Muscle of back (tissue), 13 donors: Measurements from ENCODE around the gene TIMM29. TPM values are rescaled to one million over a fixed set of nuclear protein-coding genes. Genes with fewer than 3 reads are reported as not detected.

Experiments
- DNase-seq, 3 donors: peaks; one replicate each; pipeline versions ENCODE4 v3.0.0 to v3.0.0-alpha.2; 2013
- long read RNA-seq, 9 donors: transcript quantifications; one replicate each; lab custom pipeline, GENCODE V29; 2026
- polyA plus RNA-seq, 10 donors: library from polyadenylated mRNA; unstranded; fragments of 120-200 nt; gene quantifications; one replicate each; pipeline ENCODE4 v1.2.1, GENCODE V29; 2013; ENCODE audit not compliant: insufficient read length in 10 of 10

Gene TIMM29
- 10 to 100 TPM; 13.8 to 18.8 (median 16.8) TPM for polyA plus RNA-seq
- long read RNA-seq, donor 1, partial matches to known transcripts, result 0 of 2 reads
- long read RNA-seq, donor 1, other reads (novel, unspliced or antisense), result 0 of 2 reads
- long read RNA-seq, donor 2, partial matches to known transcripts, result 0 of 3 reads
- long read RNA-seq, donor 2, other reads (novel, unspliced or antisense), result 0 of 3 reads
- long read RNA-seq, donor 3, result 0 reads
- long read RNA-seq, donor 4, transcript TIMM29-201 (2 exons, 1,425 nt), result major isoform, 5 of 5 reads
- long read RNA-seq, donor 4, partial matches to known transcripts, result 0 of 5 reads
- long read RNA-seq, donor 4, other reads (novel, unspliced or antisense), result 0 of 5 reads
- long read RNA-seq, donor 5, transcript TIMM29-201 (2 exons, 1,425 nt), result major isoform, 10 of 10 reads
- long read RNA-seq, donor 5, partial matches to known transcripts, result 0 of 10 reads
- long read RNA-seq, donor 5, other reads (novel, unspliced or antisense), result 0 of 10 reads
- long read RNA-seq, donor 6, transcript TIMM29-201 (2 exons, 1,425 nt), result major isoform, 8 of 19 reads
- long read RNA-seq, donor 6, partial matches to known transcripts, result 11 of 19 reads
- long read RNA-seq, donor 6, other reads (novel, unspliced or antisense), result 0 of 19 reads
- long read RNA-seq, donor 7, transcript TIMM29-201 (2 exons, 1,425 nt), result major isoform, 6 of 6 reads
- long read RNA-seq, donor 7, partial matches to known transcripts, result 0 of 6 reads
- long read RNA-seq, donor 7, other reads (novel, unspliced or antisense), result 0 of 6 reads
- long read RNA-seq, donor 8, partial matches to known transcripts, result 0 of 4 reads
- long read RNA-seq, donor 8, other reads (novel, unspliced or antisense), result 0 of 4 reads
- long read RNA-seq, donor 9, partial matches to known transcripts, result 0 of 1 reads
- long read RNA-seq, donor 9, other reads (novel, unspliced or antisense), result 0 of 1 reads

DNA sequence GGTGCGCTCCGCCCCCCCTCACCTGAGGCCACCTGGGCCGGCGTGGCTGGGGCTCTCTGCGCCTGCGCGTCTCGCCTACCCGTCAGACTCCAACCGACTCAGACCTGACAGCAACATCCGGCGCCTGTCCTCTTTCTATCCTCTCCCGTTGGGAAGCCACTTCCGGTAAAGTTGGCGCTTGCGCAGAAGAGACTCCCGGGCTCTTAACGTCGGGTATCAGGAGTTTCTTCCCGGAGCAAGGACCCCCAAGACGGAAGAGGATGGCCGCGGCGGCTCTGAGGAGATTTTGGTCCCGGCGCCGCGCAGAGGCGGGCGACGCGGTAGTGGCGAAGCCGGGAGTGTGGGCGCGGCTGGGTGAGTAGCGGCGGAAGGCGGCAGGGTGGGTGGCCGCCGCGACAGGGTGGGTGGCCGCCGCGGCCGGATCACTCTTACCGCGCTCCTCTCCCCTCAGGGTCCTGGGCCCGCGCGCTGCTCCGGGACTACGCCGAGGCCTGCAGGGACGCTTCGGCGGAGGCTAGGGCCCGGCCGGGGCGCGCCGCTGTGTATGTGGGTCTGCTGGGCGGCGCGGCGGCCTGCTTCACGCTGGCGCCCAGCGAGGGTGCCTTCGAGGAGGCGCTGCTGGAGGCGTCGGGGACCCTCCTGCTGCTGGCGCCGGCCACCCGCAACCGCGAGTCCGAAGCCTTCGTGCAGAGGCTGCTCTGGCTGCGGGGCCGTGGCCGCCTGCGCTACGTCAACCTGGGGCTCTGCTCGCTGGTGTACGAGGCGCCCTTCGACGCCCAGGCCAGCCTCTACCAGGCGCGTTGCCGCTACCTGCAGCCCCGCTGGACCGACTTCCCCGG, at the start of gene TIMM29, which contains the start of gene YIPF2:
TIMM29 (plus strand) TSS at position 249 of the 839 bp plus-strand sequence; CDS start at position 261, 12 bp downstream.
YIPF2 (minus strand) TSS at position 77 of the 839 bp plus-strand sequence. CDS start 229 bp downstream, outside the sequence.
- DNase-seq, result peak; percentile 98 to 99 (median 98)

DNA sequence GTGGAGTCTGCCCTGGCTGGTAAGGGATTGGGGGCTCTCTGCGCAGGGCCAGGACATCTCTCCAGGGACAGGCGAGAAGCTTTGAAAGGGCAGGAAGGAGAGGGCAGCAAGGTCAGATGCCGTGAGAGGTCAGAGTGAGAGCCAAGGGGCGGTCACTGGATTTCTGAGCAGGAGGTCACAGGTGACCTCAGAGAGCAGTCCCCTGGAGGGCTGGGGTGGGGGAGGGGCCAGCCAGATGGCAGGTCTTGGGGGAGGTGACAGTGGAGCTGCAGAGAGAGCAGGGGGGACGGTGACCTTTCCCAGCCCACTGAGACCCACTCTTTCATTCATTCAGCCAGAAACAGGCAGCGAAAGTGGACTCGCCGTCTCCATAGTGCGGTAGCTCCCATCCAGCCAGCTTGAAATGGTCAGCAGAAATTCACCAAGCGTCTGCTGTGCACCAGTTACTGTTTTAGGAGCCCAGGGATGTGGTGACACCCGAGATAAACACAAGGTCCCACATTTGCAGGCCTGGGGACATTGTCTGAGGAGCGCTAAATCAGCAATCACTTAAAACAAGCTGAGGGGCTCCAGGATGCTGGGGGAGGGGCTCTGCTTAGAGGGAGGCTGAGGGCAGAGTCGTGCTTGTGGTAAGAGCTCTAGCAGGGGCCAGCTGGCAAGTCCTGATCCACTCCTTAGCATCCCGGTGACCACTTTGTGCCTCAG, 47.1 kb upstream of the TIMM29 start:
- no peak for DNase-seq

DNA sequence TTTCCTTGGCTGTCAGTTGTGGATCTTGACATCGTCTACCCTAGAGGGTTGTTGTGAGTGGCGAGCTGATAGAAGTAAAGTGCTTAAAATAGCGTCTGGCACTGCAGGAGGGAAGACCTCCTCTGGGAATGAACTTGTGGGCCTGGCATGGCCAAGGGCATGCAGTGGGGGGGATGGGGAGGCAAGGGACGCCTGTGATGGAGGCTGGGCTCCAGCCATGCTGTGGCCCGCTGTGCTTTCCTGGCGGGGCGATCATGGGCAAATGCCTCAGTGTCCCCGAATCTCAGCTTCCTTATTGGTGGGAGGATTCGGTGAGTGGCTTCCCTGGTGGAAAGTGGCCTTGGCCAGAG, 46.5 kb upstream of the TIMM29 start:
- no peak for DNase-seq

DNA sequence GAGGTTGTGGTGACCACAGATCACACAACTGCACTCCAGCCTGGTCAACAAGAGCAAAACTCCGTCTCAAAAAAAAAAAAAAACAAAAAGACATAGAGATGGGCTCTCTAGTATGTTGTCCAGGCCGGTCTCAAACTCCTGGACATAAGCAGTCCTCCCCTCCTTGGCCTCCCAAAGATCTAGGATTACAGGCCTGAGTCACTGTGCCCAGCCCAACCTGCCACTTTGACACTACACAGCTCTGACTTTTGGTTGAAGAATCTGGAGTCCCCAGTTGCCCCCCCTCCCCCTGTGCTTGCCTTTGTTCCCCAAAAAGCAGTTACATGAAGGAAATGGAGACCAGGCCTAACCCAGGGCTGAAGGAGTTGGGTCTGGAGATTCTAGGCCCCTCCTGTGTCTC, 44.3 kb upstream of the TIMM29 start:
- DNase-seq, result no peak

DNA sequence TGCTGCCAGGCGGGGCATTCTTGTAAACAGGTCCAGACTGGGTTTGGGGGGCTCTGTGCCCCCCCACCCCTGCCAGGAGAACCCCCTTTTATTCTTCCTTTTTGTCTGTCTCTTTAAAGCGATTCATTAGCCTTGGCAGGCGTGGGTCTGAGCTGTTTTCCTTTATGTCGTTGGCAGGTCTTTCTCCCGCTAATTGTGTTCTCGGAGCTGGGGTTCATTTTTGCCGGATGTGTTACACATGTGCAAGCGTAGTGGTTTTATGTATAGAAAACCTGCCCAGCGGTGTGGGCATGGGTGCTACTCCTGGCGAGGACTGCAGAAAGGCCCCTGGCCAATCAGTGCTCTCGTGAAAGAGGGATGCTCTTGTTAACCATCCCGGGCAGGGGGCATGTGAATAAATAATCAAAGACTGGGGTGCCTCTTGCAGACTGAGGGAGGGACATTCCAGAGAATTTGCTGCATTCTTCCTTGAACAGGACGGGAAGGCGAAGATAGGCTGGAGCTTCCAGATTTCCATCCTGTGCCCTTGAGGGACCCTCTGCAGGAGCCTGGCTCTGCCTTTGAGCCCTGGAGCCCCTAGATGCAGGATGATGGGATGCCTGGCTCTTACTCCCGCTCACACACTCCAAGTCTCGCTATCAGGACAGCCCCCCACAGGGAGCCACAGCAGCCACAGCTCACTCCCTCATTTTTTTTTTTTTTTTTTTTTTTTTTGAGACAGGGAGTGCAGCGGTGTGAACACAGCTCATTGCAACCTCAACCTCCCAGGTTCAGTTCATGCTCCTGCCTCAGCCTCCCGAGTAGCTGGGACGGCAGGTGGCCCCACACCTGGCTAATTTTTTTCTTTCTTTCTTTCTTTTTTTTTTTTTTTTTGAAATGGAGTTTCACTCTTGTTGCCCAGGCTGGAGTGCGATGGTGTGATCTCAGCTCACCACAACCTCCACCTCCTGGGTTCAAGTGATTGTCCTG, 43.1 kb upstream of the TIMM29 start:
- no peak for DNase-seq

DNA sequence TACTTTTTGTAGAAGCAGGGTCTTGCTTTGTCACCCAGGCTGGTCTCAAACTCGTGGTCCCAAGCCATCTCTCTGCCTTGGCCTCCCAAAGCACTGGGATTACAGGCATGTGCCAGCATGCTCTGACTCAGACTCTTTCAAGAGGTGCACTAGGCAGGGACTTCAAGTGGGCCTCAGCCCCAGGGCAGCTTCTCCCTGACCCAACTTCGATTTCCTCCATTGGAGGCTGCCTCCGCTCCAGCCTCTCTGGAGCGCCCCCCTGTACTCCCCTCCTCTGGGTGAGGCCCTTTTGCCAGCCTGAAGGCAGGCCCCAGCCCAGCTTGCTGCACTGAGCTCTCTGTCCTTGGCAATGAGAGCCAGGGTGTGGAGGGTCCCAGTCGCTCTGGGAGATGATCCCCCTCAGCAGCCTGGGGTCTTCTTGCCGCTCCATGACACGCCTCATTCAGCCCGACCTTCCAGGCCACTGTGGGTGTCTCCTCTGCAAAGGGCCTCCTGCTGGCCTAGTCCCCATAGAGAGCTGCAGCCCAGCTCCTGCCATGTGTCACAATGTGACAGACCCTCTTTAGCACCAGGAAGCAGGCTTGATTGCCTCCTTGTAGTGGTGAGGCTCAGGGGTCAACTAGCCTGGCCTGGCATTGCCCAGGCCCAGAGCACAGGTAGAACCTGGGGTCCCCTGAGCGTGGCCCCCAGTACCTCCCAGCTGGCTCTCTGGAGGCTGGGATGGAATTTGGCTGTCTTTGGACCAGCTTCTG, 40.8 kb upstream of the TIMM29 start:
- DNase-seq, result no peak

DNA sequence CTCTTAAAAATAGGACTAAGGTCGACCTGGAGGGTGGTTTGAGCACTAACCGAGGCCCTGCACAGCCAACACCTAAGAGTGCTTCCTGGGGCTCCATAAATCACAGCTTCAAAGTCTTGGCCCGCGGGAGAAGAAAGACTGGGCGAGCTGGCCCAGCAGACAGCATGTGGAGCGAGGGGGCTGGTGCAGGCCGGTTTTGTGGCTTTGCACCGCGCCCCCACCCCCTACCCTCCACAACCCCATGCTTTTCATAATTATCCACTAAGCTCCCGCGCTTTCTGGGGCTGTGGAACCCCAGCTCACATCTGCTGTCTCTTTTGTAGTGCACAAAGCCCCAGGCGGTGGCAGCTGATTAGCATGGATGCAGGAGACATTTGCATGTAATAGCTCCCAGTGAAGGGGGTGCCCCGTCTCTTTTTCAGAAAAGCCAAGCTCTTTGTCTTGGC, 40.2 kb upstream of the TIMM29 start:
- DNase-seq, result no peak

DNA sequence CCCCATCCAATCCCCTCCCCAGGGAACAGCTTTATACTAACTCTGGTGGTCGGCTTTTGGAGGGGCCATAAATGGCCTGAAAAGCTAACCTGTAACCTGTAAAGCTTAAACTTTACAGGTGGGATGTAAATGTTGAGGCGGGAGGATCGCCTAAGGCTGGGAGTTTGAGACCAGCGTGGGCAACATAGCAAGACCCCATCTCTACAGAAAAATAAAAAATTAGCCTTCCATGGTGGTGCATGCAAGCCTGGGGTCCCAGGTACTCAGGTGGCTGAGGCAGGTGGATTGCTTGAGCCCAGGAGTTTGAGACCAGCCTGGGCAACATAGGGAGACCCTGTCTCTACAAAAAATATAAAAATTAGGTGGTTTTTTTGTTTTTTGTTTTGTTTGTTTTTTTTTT, 38.7 kb upstream of the TIMM29 start:
- no peak for DNase-seq

DNA sequence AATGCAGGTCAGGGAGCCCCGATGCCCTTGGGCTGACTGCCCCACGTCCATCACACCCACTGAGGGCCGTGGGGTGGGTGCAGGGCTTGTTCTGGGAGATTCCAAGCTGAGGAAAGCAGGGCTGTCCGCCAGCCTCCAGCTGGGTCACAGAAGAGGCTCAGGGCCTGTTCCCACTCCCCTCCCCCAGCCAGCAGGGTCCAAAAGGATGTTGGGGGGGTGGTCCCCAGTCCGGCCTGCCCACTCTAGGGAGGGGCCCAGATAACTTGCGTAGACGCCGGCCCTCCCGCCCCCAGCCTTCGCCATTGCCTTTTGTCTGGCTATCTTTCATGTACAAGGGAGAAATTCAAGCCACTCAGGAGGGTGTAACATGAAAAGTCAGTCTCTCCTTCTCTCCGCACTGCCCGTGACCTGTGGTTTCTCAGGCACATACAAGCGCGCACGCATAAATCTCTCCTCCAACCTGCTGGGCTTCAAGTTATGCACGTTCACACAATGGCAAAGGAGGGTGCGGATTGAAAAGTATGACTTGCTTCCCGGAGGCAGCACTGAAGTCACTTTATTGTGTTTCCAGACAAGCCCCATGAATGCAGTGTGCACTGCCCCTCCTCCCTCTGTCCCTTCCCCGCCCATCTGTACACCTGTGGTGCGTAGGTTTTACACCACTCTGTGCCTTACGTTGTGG, 37.1 kb upstream of the TIMM29 start:
- peak in 2 of 3 donors; percentile 48 to 84 for DNase-seq

DNA sequence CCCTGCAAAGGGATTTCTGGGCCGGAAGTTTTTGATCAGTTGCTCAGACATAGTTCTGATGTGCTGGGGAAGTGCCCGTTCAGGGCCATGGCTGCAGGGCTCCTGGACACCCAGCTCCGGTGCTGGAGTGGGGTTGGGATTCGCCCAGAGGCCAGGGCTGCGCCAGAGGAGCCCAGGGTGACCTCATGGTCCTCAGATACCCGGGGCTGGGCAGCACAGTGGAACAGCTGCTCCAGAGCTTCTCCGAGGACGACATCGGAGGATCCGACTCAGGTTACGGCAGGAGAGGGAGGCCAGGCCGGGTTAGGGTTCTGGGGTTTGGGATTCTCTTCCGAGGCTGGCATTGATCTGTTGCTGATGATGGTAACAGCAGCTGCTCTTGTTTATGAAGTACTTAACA, 36.4 kb upstream of the TIMM29 start:
- DNase-seq, result peak in 2 of 3 donors; percentile 53 to 61

DNA sequence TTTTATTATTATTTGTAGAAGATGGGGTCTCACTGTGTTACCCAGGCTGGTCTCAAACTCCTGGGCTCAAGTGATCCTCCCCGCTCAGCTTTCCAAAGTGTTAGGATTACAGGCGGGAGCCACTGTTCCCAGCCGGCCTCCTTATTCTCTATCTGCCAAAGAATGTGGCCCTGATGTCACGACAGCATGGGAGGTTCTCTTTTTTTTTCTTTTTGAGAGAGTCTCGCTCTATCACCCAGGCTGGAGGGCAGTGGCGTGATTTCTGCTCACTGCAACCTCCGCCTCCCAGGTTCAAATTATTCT, 33.7 kb upstream of the TIMM29 start:
- no peak for DNase-seq

DNA sequence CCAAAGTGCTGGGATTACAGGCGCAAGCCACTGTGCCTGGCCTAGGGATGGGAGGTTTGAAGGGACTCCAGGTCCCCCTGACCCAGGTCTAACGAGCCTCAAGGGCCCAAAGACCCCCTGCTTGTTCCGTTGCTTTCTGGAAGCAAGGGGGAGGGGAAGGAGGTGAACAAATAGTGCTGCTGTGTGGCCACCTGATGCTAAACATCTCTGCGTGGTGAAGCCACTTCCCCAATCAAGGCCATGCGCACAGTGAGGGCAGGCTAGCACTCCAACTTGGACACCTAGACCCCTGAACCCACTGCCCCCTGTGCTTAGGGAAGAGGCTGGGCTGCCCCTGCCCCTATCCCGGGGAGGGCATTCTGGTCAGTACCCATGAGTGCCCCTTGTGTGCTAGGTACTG, 33.2 kb upstream of the TIMM29 start:
- DNase-seq, result no peak

DNA sequence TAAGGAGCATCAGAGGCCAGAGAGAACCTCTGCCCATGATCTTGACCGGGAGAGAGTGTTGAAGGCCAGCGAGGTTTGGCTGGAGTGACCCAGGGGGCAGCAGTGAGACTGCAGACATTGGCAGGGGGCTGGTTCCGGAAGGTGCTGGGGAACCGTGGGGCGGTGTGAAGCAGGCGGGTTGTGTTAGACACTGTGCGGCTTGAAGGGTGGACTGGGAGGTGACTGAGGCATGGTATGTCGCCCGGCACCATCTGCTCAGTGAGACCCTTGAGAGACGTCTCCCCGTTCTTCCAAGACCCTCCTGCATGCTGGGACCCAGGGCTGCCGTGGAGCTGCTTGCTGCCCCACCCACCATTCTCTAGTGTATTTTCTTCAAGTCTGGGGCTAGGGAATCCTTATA, 32.7 kb upstream of the TIMM29 start:
- no peak for DNase-seq

DNA sequence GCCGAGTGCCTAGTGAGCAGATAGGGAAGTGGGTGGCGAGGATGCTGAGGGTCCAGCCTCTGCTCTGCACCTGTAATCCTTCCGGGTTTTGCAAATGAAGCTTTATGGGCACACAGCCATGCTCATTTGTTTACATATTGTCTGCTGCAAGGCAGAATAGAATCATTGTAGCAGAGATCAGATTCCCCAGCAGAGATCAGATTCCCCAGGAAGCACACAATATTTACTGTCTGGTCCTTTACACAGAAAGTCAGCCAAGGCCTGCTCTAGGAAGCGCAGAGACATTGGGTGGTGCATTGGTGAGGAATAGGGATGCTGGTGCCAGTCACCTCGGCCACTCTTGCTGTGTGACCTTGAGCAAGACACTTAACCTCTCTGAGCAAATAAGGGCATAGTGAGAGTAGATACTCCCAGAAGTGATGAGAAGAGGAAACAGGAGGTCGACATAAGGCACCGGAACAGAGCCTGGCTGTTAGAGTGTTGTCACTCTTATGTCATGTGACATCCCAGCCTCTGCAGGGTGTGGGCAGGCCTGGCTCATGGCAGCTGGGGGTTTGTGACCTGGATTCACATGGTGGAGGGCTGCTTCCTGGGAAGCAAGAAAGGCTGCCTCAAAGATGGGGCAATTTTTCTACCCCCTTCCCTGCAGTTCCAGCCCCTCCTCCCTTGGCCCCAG, 31.6 kb upstream of the TIMM29 start:
- no peak for DNase-seq

DNA sequence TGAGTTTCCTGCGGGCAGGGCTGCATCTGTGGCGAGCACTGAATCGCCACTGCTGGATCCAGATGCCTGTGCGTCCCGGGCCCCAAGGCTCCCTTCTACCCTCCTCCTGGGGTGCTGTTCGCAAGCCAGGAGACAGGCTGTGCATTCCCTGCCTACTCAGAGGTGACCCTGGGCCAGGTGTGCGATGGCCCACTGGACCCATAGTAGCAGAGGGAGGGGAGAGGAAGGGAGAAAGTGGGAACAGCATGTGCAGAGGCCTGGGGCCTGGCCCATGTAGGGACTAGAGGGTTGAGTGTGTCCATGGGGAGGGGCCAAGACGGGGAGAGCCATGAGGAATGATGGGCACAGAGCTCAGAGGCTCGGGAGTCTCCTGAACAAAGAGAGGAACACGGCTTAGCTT, 30.0 kb upstream of the TIMM29 start:
- DNase-seq, result no peak

DNA sequence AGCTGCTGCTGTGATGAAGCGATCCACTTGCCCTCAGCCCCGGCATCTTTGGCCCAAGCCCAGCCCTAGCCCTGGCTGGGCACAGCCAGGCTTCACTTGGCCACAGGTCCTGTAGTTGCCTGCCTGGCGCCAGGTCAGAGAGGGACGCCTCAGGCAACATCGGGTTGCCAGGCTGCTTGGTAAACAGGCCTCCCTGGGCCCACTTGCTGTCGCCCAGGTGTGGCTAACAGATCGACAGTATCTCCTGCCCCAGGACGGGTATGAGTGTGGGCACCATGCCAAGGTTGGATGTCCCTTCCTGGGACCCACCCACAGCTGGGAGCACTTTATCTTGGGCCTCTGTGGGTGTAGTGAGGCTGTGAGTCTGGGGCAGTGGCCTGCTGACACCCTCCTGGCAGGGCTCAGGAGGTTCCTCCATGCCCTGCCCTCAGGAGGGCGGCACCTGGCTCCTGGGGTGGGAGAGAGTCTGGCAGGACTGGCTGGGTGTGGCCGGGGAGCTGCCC, 29.4 kb upstream of the TIMM29 start:
- DNase-seq, result no peak

DNA sequence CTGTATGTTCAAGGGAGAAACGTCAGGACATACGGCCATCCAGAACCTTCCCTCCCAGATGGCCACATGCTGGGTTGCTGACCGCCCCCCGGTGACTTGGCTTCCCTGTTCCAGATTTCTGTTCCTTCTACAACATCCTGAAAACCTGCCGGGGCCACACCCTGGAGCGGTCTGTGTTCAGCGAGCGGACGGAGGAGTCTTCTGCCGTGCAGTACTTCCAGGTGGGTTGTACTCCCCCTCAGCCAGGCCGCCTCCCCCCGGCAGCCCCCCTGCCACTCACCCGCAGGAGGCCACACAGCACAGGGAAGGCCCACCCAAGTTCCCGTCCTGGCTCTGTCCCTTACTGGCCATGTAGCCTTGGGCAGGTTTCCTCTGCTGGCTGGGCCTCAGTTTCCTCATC, 20.7 kb upstream of the TIMM29 start:
- DNase-seq, result no peak
